Neural crest cell (in vitro differentiated cells): ENCODE results near the gene KHNYN. TPM values are rescaled to one million over a fixed set of nuclear protein-coding genes. Genes with fewer than 3 reads are reported as not detected.

Source experiments
- DNase-seq: peaks from one replicate; pipeline ENCODE4 v3.0.0; 2021; ENCODE audit warnings: low read depth, mixed read lengths, low spot score
- H3K27ac Mint-ChIP-seq: one replicate; pipeline ENCODE4 v1.8.0; 2021; ENCODE audit warnings: mild to moderate bottlenecking, mixed read lengths; ENCODE audit not compliant: unreplicated experiment
- H3K27me3 Mint-ChIP-seq: 2 replicates; pipeline ENCODE4 v1.8.0; 2021; ENCODE audit warnings: low read depth, mild to moderate bottlenecking, mixed read lengths
- H3K36me3 Mint-ChIP-seq: 2 replicates; pipeline ENCODE4 v1.8.0; 2021; ENCODE audit warnings: low read depth, mild to moderate bottlenecking, mixed read lengths
- H3K4me1 Mint-ChIP-seq: 2 replicates; pipeline ENCODE4 v1.8.0; 2021; ENCODE audit warnings: mixed read lengths
- H3K4me3 Mint-ChIP-seq: one replicate; pipeline ENCODE4 v1.8.0; 2021; ENCODE audit warnings: mild to moderate bottlenecking, mixed read lengths
- H3K9me3 Mint-ChIP-seq: 2 replicates; pipeline ENCODE4 v1.8.0; 2021; ENCODE audit warnings: mixed read lengths
- CTCF ChIP-seq: fragments of 200-600 bp; sonication (generic); conservative IDR thresholded peaks from 2 replicates; pipeline ENCODE4 v1.5.0; 2021; ENCODE audit warnings: antibody characterized with exemption, mild to moderate bottlenecking
- total RNA-seq: library from RNA; stranded (reverse); gene quantifications from 2 replicates; pipeline ENCODE4 v1.2.1, GENCODE V29; 2021

The KHNYN gene
- total RNA-seq, 1 donor from 2014 or later = 49.3 TPM

GRCh38 chr14:24404814-24405213, 24.9 kb upstream of the KHNYN start:
- no peak for TF ChIP-seq CTCF
- peaks cover 5% of the 10 kb centered on the region for H3K4me1 Mint-ChIP-seq
- H3K36me3 Mint-ChIP-seq = no peaks in the 10 kb centered on the region
- H3K27me3 Mint-ChIP-seq = no peaks in the 10 kb centered on the region
- no peak overlapping the region for H3K27ac Mint-ChIP-seq
- no peak overlapping the region for H3K4me3 Mint-ChIP-seq
- H3K9me3 Mint-ChIP-seq = no peaks in the 10 kb centered on the region
- no peak for DNase-seq

DNA sequence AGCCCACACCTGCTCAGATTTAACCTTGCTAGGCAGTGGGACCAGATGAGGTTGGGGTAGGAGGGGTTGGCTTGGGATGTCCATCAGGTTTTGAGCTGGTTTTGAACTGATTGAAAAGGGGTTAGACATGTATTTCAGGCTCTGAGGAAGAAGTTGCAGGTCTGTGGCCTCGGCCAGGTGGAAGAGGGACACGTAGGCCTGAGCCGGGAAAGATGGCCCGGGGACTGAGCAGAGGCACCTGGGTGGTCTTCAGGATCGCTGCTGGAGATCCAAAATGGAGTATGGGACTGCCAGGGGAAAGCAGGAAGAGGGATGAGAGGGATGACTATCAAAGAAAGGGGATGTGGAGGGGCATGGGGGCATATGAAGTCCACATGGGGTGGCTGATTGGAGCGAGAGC, 23.3 kb upstream of the KHNYN start:
- TF ChIP-seq CTCF = no peak
- DNase-seq = no peak
- H3K4me1 Mint-ChIP-seq = peaks cover 2% of the 10 kb centered on the region
- no peaks in the 10 kb centered on the region for H3K27me3 Mint-ChIP-seq
- H3K4me3 Mint-ChIP-seq = no peak overlapping the region
- no peak overlapping the region for H3K27ac Mint-ChIP-seq
- no peaks in the 10 kb centered on the region for H3K9me3 Mint-ChIP-seq
- no peaks in the 10 kb centered on the region for H3K36me3 Mint-ChIP-seq

DNA sequence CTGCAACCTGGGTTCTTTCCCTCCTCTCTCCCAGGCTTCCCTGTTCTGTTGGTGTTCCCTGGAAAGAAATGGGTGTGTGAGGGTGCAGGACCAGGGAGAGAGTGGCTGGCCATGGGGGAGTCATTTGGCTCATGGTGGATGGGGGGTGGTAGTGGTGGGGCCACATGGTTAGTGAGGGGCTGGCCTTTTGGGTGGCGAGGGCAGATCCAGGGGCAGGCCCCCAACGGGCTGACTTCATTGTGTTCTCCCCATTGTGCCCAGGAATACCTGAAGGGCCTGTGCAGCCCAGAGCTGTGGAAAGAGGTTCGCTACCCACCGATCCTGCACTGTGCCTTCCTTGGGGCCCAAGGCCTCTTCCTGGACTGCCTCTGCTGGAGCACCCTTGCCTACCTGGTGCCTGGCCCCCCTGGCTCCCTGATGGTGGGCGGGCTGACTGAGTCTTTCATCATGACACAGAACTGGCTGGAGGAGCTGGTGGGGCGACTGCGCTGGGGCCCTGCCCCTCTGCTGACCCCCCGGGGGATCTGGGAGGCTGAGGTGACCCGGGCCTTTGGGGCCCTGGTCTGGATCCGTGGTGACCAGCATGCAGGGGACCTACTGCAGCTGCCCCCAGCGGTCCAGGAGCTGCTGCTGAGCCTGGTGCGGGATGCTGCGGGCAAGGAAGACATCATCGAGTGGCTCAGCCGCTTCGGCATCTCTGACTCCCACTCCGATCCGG, 22.0 kb upstream of the KHNYN start:
- no peaks in the 10 kb centered on the region for H3K4me1 Mint-ChIP-seq
- no peaks in the 10 kb centered on the region for H3K36me3 Mint-ChIP-seq
- H3K4me3 Mint-ChIP-seq = no peak overlapping the region
- no peak for DNase-seq
- H3K27ac Mint-ChIP-seq = no peak overlapping the region
- TF ChIP-seq CTCF = no peak
- no peaks in the 10 kb centered on the region for H3K27me3 Mint-ChIP-seq
- no peaks in the 10 kb centered on the region for H3K9me3 Mint-ChIP-seq

GRCh38 chr14:24408764-24409163, 21.0 kb upstream of the KHNYN start:
- no peak for TF ChIP-seq CTCF
- DNase-seq = no peak
- Mint-ChIP-seq H3K27me3 (no peaks in the 10 kb centered on the region), H3K4me1 (no peaks in the 10 kb centered on the region), H3K36me3 (no peaks in the 10 kb centered on the region), H3K4me3 (no peak overlapping the region), H3K9me3 (no peaks in the 10 kb centered on the region), H3K27ac (no peak overlapping the region)

GRCh38 chr14:24409192-24409591, 20.6 kb upstream of the KHNYN start:
- Mint-ChIP-seq H3K36me3 (no peaks in the 10 kb centered on the region), H3K27me3 (no peaks in the 10 kb centered on the region), H3K9me3 (no peaks in the 10 kb centered on the region), H3K4me3 (no peak overlapping the region), H3K27ac (no peak overlapping the region), H3K4me1 (no peaks in the 10 kb centered on the region)
- no peak for TF ChIP-seq CTCF
- no peak for DNase-seq
